NCI-H748 (cell line): ENCODE data around the gene GPR87.

Source experiments
- DNase-seq: peaks from one replicate; lab custom pipeline; 2025; ENCODE audit not compliant: unreplicated experiment; lab: John Stamatoyannopoulos, UW

Gene GPR87, protein sequence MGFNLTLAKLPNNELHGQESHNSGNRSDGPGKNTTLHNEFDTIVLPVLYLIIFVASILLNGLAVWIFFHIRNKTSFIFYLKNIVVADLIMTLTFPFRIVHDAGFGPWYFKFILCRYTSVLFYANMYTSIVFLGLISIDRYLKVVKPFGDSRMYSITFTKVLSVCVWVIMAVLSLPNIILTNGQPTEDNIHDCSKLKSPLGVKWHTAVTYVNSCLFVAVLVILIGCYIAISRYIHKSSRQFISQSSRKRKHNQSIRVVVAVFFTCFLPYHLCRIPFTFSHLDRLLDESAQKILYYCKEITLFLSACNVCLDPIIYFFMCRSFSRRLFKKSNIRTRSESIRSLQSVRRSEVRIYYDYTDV

DNA sequence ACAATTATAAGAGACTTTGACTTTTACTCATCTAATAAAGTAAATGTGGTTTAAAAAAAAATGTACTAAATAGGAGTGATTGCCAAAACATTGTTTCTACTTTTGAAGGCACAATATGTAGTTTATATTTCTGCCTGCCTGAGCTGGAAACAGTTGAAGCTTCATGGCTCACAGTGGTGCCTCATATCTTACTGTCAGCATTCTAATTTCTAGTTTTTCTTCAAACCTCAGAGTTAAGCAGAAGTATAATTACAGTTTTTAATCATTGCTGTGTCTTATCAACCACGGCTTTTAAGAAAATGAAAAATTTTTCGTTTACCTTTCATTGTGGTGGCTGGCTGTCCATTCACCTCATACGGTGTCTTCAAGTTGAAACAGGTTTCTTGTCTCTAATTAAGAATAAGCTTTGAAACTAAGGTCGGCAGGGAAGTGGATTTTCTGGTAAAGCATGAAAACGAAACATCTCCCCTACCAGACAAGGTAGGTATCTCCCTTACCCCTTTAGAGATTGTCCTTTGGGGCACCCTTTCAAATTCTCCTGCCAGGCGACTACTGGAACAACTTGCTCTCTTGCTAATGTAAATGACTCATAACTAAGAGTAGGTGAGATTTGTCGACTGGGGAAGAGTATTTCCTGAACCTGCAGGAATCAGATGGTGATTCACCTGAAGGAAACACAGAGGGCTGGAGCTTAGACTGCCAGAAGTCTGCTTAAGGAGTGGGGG is at the start of gene GPR87:
GPR87 (minus strand) TSS at position 554 of the 725 bp plus-strand sequence. CDS start 16,720 bp downstream, outside the sequence.
- no peak for DNase-seq

DNA sequence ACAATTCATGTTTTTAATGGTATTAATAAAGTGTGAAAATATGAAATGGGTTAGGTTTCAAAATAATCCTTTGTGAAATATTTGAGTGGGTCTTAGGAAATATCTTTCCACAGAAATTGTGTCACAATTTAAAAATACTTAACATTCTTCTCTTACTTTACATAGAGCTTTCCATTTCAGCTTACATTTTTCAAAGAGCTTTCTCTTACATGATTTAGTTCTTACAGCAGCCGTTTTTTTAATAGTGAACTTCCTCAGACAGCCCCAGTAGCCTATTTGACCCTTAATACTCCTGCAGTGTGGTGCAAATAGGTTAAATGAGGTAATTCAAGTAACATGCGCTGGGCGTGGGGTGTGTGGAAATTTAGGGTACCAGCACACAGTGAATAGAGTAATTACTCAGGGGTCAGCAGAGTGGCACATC is 46.1 kb upstream of the GPR87 start:
- DNase-seq, result no peak

DNA sequence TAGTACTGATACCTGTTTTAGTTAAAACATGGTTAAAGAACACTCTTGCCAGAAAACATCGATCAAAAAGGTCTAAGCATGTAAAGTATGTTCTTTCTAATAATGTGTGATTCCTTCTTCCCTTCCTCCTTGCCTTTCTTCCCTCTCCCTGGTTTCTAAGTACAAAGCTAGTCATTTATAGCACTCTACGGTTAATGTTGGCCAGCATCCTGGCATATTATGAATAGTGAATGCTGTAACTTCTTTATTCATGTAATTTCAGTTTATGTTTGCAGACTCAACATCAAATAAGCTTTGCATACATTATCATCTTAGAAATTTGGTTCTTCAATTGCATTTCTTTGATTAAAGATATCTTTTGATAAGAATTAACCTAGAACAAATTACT is 40.8 kb upstream of the GPR87 start:
- no peak for DNase-seq

DNA sequence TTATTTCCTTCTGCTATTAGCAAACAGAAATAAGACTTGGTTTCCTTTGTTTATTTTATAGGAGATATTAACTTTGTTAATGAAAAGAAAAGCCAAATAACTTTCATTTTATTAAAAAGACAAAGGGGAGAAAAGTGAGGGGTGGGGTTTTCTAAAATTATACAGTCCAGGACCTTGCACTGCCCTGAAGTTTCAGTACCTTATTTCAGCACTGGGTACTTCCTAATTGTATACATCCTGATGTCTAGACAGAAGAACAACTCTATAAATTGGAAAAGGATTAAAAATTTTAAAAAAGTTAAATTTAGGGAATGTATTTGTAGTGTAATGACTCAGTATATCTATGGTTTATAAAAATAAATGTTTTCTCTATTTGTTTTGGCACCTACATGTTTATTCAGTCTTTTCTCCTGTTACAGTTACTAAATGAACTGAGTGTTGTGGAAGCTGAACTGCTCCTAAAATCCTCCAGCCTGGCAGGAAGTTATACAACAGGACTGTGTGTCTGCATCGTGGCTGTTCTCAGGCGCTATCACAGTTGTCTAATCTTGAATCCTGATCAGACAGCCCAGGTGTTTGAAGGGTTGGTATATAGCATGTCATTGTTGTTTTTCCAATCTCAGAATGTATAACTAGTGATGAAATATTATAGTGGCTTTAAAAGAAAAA is 40.3 kb upstream of the GPR87 start:
- DNase-seq, result no peak

DNA sequence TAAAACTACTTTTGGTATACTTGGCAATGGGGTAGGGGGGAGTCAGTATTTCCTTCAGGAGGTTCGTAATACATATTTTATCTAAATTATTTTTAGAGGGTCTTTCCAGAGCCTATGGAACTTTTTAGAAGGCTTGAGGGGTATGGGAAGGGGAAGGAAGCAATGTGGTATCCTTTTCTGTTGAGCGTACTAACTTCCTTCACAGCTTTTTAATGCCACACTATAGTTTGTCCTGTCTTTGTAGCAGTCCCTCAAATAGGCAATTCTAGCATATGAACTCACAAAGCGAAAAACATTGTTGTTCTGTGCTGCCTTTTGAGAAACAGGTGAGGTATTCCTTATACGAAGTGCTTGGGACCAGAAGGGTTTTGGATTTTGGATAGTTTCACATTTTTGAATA is 35.0 kb upstream of the GPR87 start:
- no peak for DNase-seq

DNA sequence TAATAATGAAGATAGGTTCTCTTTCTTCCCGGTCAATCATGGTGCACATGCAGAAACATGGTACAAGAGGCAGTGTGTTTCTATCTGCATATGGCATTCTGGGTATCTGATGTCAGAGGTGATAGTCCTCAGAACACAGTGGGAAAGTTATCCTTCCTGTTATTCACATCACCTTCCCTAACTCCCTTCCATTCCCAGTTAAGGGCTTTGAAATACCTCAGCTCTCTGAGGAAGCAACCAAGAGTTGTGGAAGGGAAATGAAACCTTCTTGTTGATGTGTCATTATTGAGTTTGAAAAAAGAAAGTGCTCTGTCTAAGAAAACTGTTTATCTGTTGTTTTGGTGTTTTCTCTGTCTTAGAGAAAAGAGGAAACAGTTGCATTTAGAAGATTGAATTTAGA is 34.6 kb upstream of the GPR87 start:
- DNase-seq, result no peak

DNA sequence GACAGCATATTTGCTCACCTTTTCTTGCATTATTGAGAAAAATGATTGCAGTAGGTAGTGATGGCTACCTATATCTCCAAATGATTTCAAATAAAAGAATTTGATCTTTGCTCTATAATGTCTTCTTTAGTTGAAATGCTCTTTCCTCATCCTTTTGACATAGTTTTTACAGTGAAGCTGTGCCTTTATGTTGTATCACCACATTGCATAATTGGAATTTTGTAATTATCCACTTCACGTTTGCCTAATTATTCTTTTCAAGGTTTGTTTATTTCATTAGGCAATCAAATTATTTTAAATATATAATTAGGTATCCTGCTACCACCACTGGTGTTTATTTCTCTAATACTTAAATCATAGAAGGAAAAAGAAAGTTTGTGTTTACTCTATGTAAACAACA is 34.0 kb upstream of the GPR87 start:
- no peak for DNase-seq

DNA sequence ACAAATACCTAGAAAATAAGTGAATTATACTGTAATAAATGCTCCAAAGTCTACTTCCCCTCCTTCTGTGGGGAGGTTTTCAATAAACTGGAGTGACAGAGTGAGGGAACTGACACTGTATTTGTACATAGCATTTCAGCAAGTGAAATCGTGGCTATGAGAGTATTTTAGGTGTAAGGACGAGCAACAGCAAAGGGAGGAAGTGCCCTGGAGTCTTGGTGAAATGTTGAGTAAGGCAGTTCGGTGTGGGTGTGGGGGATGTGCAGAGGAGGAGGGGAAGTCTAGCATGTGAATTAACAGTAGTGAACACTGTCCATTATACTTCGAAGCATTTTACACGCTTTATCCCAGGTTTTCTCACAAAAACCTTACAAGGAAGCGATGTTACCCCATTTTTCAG is 30.8 kb upstream of the GPR87 start:
- DNase-seq, result no peak

DNA sequence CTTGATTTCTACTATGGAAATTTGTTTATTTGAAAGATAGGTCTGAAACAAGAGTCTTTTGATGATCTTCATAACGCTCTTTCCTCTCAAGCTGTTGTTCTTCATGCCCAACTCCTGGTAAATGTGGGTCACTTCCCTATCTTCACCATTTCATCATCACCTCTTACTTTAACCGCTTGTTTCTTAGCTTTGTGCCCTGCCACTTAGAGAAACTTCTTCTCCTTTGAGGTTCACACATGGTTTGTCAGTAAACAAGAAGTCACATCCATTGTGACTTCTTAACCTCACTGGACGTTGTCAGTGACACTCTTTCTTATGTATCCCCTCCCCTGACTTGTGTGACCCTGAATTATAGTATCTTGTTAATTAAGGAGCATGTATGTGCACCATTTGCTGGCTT is 29.7 kb upstream of the GPR87 start:
- no peak for DNase-seq

DNA sequence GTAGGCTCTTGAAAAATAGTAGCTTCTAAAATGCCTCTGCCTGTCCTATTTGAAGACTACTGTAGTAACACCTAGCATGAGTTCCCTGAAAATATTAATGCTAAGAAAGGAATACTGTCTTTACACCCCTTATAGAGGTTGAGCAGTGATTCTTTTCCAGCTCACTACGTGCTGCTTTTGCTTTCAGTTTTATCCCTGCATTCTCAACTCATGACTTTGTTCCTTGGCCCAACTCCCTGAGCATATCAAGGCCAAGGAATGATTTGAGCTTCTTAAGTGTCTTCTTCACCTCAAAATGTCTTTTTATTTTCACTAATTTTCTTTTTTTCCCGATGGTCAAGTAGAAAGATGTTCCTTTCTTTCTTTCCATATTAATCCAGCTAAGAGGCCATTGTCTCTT is 29.2 kb upstream of the GPR87 start:
- no peak for DNase-seq

DNA sequence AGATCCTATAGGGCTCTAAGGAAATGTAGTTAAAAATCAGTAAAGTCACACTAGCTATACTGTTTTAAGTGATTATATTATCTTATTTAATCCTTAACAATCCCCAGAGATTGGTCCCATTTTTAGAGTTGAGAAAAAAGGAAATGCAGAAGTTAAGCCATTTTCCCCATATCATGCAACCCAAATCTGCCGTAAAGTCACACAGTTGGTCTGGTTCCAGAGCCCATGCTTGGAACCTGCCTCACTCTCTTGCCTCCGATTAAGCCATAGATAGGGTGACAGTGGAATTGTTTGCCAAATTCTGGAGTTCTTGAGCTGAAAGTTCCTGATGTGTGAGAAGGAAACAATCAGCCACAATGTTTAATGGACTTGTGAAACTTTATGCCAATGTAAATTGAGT is 15.1 kb upstream of the GPR87 start:
- no peak for DNase-seq

DNA sequence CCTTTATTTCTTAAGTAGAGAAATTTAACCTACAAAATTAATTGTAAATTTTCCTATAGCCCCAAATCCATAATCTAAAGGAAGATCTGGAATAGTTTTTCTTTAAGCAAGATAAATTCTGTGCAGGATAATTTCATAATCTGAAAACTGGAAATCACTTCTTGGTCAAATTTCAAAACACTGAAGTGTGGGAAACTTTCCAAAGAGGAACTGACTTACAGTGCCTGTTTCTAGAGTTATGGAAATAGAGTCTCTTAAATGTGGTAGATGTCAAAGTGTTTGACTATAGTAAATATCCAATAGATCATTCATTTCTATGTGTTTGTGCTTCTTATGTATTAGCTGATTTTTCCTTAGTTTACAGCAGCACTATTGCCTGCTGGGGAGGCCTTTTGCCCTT is 14.3 kb upstream of the GPR87 start:
- DNase-seq, result no peak

DNA sequence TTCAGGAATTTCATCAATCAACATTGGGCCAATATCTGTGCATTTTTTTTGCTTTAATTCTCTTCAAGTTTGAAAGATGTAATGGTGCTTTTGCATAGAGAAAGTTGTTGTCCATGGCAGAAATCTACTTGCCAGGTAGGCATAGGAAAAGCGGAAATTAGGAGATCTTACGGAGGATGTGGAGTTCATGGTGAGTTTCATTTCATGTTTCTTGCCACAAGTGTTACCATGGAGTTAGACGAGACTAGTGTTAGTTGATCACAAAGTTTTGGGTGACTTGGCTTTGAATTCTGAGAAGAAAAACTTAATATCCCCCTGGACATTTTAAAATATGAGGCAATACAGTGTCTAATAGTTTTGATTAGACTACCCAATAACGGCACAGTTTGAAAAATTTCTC is 13.8 kb upstream of the GPR87 start:
- no peak for DNase-seq

DNA sequence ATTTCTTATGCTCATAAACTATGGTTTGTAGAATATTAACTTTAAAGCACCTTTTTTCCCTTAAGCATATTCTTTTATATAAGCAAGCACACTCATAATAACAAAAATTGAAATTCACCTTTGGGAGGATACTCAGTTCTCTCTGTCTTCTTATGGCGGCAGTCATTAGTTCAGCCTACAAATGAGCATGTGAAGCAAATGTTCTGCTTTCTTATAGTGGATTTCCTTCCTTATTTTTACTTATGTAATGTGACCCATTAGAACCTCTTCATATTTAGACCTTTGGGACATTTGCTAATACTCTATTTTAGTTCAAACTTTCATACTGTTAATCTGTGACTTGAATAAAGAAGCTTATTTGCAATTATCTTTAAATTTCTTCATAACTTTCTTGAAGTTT is 12.7 kb upstream of the GPR87 start, which contains the start of gene P2RY13:
P2RY13 (minus strand) TSS at position 187 of the 400 bp plus-strand sequence; CDS start at position 166, 21 bp downstream.
- DNase-seq, result no peak

DNA sequence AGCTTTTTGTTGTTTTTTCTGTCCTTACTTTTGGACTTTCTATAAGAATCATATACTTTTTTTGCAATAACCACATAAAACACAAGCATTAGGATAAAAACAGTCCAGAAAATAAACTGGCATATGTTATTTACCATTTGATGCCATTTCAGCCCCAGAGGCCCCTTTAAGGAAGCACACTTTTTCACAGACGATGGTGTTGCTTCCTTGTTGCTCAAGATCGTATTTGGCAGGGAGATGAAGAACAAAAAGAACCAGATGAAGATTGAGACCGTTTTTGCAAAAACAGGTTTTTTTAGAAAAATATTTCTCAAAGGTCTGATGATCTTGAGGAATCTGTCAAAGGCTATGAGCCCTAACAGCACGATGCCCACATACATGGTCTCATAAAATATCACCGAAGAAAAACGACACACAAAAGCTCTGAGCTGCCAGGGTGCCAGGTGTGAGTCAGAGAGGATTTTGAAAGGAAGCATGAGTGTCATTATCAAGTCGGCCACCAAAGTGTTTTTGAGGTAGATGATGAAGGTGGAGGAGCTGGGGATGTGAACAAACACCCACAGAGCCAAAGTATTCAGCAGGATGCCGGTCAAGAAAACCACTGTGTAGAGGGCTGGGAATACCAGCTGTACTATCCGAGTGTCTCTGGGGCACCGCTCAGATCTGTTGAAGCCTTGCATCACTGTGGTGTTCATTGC is 11.8 kb upstream of the GPR87 start:
- DNase-seq, result no peak

DNA sequence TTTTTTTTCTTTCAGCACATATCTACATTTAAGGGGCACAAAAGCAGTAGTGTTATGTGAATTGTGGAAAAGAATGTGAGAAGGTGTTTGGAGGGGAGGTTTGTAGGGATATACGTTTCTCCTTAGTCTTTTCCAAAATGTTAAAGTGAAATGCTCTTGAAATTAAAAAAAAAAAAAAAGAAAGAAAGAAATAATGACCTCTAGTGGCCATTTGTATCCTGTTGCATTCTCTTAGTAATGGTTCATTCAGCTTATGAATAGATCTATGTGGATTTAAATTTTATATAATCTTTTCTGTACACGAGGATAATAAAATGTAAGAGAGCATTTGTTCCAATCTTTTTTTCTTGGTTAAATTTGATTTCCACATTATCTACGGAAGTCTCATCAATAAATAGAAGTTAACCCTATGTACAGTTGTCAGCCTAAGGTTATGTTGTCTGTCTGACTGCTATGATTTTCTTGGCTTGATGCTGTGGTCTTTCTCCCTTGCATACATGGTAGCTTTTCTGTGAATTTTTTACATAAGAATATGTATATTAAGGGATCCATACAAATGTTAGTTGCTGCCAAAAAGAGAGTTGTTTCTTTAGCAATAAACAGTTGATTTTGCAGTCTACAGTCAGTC is 11.1 kb upstream of the GPR87 start:
- no peak for DNase-seq

DNA sequence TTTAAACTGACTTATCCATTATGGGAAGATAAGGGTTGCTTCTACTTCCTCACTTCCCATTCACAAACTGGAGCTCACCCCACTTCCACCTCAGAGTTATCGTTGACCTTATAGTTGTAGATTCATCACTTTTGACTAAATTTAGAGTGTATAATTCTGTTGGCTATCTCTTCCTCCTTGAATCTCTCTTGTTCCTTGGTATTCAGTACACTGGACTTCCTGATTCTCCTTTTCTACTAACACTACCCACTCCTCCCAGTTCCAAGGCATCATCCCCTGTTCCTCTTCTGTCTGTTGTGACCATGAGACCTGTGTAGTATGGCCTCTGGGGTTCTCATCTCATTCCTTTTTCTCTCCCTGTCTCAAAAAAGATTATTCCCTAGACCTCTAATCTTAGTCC is 5.9 kb upstream of the GPR87 start:
- no peak for DNase-seq

DNA sequence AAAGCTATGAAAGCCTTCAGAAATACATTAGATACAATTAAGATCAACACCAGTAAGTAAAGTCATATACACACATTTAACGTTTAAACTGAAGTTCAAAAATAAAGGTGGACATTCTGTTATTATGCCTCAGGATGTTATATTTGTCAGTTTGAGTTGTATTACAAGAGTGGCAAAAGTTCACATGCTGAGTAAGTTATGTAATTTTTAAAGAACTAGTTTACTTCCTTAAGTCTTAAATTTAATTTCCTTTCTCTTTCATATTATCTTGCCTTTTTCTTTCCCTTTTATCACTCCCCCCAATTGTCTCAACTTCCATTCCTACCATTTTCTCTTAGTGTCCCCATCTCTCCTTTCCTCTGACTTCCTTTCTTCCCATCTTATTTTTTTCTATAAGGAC is 4.9 kb upstream of the GPR87 start:
- DNase-seq, result no peak

DNA sequence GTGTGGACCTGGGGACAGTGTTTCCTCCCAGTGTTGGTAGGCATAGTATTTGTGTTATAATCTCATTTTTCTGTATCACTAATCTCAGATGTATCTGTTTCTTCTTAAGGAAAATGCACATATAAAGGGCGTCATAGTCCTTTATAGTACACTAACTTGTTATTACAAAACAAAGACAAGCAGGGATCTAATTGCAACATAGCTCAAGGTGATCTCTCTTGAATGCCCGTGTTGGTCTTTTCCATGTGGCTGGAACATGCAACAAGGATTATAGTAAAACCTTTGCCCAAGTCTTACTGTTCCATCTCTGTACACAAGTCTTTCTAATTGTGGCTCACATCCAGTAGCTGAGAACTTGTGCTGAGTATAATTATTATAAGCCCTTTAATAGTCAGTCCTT is 3.5 kb upstream of the GPR87 start:
- no peak for DNase-seq

DNA sequence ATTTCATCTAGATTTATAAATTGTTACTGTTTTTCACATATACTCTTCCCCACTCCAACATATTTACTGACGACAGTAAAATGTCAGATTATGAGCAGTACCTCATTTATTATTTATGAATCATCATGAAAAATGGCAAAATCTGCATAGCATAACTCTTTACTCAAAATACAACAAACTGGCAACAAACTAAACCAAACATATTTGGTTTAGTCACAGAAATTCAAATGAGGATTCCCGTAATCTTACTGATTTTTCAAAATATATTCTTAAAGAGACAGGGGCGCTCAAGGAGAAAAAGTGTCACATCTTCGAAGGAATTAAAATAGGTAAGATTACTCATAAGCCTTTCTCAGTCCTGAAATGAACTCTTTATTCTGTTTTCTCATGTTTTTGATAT is 3.0 kb upstream of the GPR87 start:
- DNase-seq, result no peak

DNA sequence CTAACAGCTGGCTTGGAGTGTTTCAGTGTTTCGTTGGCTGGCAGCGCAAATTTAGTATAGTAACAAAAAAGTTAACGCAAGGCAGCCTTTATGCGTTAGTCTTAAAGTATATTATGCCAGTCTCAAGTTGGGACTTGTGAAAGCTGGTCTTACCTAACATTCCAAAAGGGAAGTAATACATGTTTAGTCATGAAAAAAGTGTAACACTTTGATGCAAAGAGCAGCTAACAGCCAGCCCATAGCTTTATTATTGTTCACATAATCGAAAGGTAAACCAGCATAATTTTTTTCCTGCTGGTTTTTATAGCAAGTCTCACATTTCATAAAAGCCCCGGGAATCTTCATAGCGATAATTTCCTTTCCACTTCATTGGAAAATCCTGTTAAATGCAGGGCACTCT is 2.4 kb upstream of the GPR87 start:
- no peak for DNase-seq
